ENCODE data around the gene CYP2S1. TPM values are rescaled to one million over a fixed set of nuclear protein-coding genes. Genes with fewer than 3 reads are reported as not detected.

Gene CYP2S1
- total and polyA plus RNA-seq, 9 of the 15 experiments (the other 6 are each of a cell fraction or from before 2014, with no cell fraction given), result 0.07 to 1.9 (median 0.41) TPM

DNA sequence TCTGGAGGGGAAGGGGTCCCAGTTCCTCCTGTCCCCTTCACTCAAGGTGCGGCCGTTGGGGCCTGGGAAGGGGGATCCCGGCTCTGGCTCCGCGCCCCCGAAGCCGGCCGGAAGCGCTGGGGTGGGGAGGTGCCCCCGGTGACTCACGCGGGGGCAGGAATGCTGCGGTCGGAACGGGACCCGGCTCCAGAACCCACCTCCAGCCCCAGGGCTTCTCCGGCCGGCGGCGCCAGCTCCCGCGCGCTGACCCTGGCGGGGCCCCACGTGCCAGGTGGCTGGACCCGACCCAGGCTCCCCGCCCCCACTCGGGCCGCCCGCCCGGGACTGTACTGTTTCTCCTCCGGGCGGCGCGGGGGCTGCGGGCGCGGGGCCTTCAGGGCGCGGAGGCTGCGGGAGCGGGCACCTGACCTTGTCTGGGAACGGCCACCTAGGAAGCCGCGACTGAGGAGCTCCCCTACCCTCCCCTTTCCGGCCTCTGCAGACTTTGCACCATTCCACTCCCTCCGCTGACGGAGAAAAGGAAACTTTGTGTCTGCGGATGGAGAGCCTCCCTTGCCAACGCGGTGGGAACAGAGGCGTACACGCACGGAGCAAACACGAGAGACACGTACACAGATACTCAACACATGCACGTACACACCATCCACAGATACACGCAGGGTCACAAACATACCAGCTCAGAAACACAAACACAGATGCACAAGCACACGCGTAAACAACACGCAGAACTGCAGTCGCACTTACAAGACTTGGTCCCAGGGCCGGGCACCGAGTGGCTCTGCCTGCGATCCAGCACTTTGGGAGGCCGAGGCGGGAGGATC is 33.2 kb downstream of the CYP2S1 start (continued):
- TF ChIP-seq, protein P1, sequence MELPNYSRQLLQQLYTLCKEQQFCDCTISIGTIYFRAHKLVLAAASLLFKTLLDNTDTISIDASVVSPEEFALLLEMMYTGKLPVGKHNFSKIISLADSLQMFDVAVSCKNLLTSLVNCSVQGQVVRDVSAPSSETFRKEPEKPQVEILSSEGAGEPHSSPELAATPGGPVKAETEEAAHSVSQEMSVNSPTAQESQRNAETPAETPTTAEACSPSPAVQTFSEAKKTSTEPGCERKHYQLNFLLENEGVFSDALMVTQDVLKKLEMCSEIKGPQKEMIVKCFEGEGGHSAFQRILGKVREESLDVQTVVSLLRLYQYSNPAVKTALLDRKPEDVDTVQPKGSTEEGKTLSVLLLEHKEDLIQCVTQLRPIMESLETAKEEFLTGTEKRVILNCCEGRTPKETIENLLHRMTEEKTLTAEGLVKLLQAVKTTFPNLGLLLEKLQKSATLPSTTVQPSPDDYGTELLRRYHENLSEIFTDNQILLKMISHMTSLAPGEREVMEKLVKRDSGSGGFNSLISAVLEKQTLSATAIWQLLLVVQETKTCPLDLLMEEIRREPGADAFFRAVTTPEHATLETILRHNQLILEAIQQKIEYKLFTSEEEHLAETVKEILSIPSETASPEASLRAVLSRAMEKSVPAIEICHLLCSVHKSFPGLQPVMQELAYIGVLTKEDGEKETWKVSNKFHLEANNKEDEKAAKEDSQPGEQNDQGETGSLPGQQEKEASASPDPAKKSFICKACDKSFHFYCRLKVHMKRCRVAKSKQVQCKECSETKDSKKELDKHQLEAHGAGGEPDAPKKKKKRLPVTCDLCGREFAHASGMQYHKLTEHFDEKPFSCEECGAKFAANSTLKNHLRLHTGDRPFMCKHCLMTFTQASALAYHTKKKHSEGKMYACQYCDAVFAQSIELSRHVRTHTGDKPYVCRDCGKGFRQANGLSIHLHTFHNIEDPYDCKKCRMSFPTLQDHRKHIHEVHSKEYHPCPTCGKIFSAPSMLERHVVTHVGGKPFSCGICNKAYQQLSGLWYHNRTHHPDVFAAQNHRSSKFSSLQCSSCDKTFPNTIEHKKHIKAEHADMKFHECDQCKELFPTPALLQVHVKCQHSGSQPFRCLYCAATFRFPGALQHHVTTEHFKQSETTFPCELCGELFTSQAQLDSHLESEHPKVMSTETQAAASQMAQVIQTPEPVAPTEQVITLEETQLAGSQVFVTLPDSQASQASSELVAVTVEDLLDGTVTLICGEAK (IDR thresholded peaks at IDR 0.05), result peak; percentile 68
- TF ChIP-seq, protein P1 (CRISPR knock-in tag; IDR thresholded peaks at IDR 0.05), result no peak
- TF ChIP-seq PHF20 (IDR thresholded peaks at IDR 0.05; ENCODE audit: partially characterized antibody) (no peak), ZNF184 (CRISPR knock-in tag; IDR thresholded peaks at IDR 0.05) (no peak), JUND (IDR thresholded peaks at IDR 0.05; ENCODE audit: borderline replicate concordance, low read depth, low read length) (peak; percentile 91), JUND (tag; IDR thresholded peaks at IDR 0.05; ENCODE audit: borderline replicate concordance, low read depth, low read length) (no peak; the same call in 2 of the 3 replicates), NFIC (IDR thresholded peaks at IDR 0.05) (0 out of 2 replicates have a peak, but pooled peaks have one; percentile 39), PPARD (CRISPR knock-in tag; IDR thresholded peaks at IDR 0.05) (no peak), BCL6 (CRISPR knock-in tag; IDR thresholded peaks at IDR 0.05) (no peak), RFX5 (IDR thresholded peaks at IDR 0.05; ENCODE audit: low read depth, low read length) (no peak)
- TF ChIP-seq, protein P2, sequence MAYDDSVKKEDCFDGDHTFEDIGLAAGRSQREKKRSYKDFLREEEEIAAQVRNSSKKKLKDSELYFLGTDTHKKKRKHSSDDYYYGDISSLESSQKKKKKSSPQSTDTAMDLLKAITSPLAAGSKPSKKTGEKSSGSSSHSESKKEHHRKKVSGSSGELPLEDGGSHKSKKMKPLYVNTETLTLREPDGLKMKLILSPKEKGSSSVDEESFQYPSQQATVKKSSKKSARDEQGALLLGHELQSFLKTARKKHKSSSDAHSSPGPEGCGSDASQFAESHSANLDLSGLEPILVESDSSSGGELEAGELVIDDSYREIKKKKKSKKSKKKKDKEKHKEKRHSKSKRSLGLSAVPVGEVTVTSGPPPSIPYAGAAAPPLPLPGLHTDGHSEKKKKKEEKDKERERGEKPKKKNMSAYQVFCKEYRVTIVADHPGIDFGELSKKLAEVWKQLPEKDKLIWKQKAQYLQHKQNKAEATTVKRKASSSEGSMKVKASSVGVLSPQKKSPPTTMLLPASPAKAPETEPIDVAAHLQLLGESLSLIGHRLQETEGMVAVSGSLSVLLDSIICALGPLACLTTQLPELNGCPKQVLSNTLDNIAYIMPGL (CRISPR knock-in tag; IDR thresholded peaks at IDR 0.05), result no peak
